Neural crest cell (in vitro differentiated cells): ENCODE measurements around the gene DGCR6L. TPM values are rescaled to one million over a fixed set of nuclear protein-coding genes. Genes with fewer than 3 reads are reported as not detected.

Experiments
- DNase-seq: peaks from one replicate; pipeline ENCODE4 v3.0.0; 2021; ENCODE audit warnings: low read depth, mixed read lengths, low spot score
- H3K27ac Mint-ChIP-seq: one replicate; pipeline ENCODE4 v1.8.0; 2021; ENCODE audit warnings: mild to moderate bottlenecking, mixed read lengths; ENCODE audit not compliant: unreplicated experiment
- H3K27me3 Mint-ChIP-seq: 2 replicates; pipeline ENCODE4 v1.8.0; 2021; ENCODE audit warnings: low read depth, mild to moderate bottlenecking, mixed read lengths
- H3K36me3 Mint-ChIP-seq: 2 replicates; pipeline ENCODE4 v1.8.0; 2021; ENCODE audit warnings: low read depth, mild to moderate bottlenecking, mixed read lengths
- H3K4me1 Mint-ChIP-seq: 2 replicates; pipeline ENCODE4 v1.8.0; 2021; ENCODE audit warnings: mixed read lengths
- H3K4me3 Mint-ChIP-seq: one replicate; pipeline ENCODE4 v1.8.0; 2021; ENCODE audit warnings: mild to moderate bottlenecking, mixed read lengths
- H3K9me3 Mint-ChIP-seq: 2 replicates; pipeline ENCODE4 v1.8.0; 2021; ENCODE audit warnings: mixed read lengths
- total RNA-seq: library from RNA; stranded (reverse); gene quantifications from 2 replicates; pipeline ENCODE4 v1.2.1, GENCODE V29; 2021
- TF ChIP-seq, protein P1 (sequence below): fragments of 200-600 bp; sonication (generic); conservative IDR thresholded peaks from 2 replicates; pipeline ENCODE4 v1.5.0; 2021; ENCODE audit warnings: antibody characterized with exemption, mild to moderate bottlenecking

Gene DGCR6L
- total RNA-seq, 1 donor from 2014 or later = 58.7 TPM

- Mint-ChIP-seq H3K36me3 (no peaks in the 10 kb centered on the region), H3K27me3 (peaks cover 23% of the 10 kb centered on the region), H3K4me3 (no peak overlapping the region), H3K27ac (no peak overlapping the region), H3K9me3 (no peaks in the 10 kb centered on the region), H3K4me1 (no peaks in the 10 kb centered on the region)
- TF ChIP-seq, protein P1, sequence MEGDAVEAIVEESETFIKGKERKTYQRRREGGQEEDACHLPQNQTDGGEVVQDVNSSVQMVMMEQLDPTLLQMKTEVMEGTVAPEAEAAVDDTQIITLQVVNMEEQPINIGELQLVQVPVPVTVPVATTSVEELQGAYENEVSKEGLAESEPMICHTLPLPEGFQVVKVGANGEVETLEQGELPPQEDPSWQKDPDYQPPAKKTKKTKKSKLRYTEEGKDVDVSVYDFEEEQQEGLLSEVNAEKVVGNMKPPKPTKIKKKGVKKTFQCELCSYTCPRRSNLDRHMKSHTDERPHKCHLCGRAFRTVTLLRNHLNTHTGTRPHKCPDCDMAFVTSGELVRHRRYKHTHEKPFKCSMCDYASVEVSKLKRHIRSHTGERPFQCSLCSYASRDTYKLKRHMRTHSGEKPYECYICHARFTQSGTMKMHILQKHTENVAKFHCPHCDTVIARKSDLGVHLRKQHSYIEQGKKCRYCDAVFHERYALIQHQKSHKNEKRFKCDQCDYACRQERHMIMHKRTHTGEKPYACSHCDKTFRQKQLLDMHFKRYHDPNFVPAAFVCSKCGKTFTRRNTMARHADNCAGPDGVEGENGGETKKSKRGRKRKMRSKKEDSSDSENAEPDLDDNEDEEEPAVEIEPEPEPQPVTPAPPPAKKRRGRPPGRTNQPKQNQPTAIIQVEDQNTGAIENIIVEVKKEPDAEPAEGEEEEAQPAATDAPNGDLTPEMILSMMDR = no peak
- no peak for DNase-seq
Measured at GRCh38 chr22:20292673-20293232, 27.1 kb downstream of the DGCR6L start.

DNA sequence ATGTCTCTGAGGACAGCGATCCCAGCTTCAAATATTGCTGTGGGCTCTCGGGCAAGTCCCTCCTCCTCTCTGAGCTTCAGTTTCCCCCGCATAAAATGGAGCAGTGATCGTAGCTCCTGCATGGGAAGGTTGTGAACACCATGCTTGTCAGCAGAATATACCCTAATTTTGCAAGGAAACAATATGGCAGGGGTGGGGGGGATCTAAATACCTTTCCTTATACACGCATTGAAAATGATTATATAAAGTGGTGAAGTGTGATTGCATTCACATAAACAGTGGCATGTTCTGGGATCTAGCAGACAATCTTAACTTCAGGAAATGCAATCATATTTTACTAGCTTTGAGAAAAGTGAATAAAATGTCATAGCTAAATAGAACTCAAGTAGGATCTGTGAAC, 27.8 kb downstream of the DGCR6L start:
- Mint-ChIP-seq H3K36me3 (no peaks in the 10 kb centered on the region), H3K4me1 (no peaks in the 10 kb centered on the region), H3K27me3 (peaks cover 17% of the 10 kb centered on the region), H3K4me3 (no peak overlapping the region), H3K9me3 (no peaks in the 10 kb centered on the region), H3K27ac (no peak overlapping the region)
- TF ChIP-seq, protein P1 = no peak
- no peak for DNase-seq

DNA sequence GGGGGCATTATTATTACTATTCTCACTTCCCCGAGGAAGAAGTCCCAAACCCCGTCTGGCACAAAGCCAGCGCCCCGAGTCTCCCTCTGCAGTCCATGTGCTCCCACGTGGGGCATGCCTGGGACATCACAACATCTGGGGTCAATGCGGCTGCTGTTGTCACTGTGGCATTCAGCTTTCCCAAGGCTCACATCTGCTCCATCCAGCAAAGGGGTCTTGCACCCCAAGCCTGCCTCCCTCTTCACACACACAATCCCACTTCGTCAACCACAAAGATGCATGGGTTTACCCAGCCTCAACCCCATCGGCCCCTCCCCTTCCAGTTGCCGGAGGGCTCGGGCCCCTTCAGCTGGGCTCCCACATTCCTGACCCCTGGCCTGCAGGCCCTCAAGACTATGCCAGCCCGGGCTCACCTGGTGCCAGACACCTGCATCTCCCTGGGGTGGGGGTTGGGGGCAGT, 28.2 kb downstream of the DGCR6L start:
- H3K27ac Mint-ChIP-seq = no peak overlapping the region
- TF ChIP-seq, protein P1 = no peak
- H3K4me1 Mint-ChIP-seq = no peaks in the 10 kb centered on the region
- H3K27me3 Mint-ChIP-seq = peaks cover 12% of the 10 kb centered on the region
- no peak overlapping the region for H3K4me3 Mint-ChIP-seq
- no peaks in the 10 kb centered on the region for H3K9me3 Mint-ChIP-seq
- no peak for DNase-seq
- H3K36me3 Mint-ChIP-seq = no peaks in the 10 kb centered on the region

- TF ChIP-seq, protein P1 = no peak
- no peaks in the 10 kb centered on the region for H3K36me3 Mint-ChIP-seq
- DNase-seq = no peak
- H3K4me3 Mint-ChIP-seq = no peak overlapping the region
- no peak overlapping the region for H3K27ac Mint-ChIP-seq
- peaks cover 9% of the 10 kb centered on the region for H3K27me3 Mint-ChIP-seq
- no peaks in the 10 kb centered on the region for H3K4me1 Mint-ChIP-seq
- no peaks in the 10 kb centered on the region for H3K9me3 Mint-ChIP-seq
Measured at GRCh38 chr22:20291249-20291586, 28.6 kb downstream of the DGCR6L start.

GRCh38 chr22:20290578-20291248, 29.1 kb downstream of the DGCR6L start:
- Mint-ChIP-seq H3K4me1 (no peaks in the 10 kb centered on the region), H3K9me3 (no peaks in the 10 kb centered on the region), H3K36me3 (no peaks in the 10 kb centered on the region), H3K27me3 (peaks cover 6% of the 10 kb centered on the region), H3K4me3 (no peak overlapping the region), H3K27ac (no peak overlapping the region)
- TF ChIP-seq, protein P1 = no peak
- no peak for DNase-seq
